Stimulated activated naive B cell treated with anti-CD40 and anti-IgM and Interleukin-4, amounts not matched to agents 10 μg/mL and 1 μg/mL and 100 μg/mL, for 72 hours (primary cell): ENCODE results near the gene ADTRP.

Experiments used
- ATAC-seq, 2 donors: fragments of 150-1000 bp; cut with Tn5 transposase; replicated peaks; 2 replicates each; pipeline ENCODE4 v1.10.0; 2021; ENCODE audit warnings: moderate library complexity in 1 of 2
- DNase-seq: peaks from one replicate; pipeline ENCODE4 v3.0.0; 2021
- H3K27ac Mint-ChIP-seq: one replicate; pipeline ENCODE4 v1.8.0; 2022; ENCODE audit warnings: mild to moderate bottlenecking, mixed read lengths
- H3K27me3 Mint-ChIP-seq, 2 donors: one replicate each; pipeline ENCODE4 v1.8.0; 2022; ENCODE audit warnings: mixed read lengths in 2 of 2
- H3K36me3 Mint-ChIP-seq, 2 donors: one replicate each; pipeline ENCODE4 v1.8.0; 2022; ENCODE audit warnings: mixed read lengths in 2 of 2, mild to moderate bottlenecking in 1 of 2
- H3K4me1 Mint-ChIP-seq, 2 donors: one replicate each; pipeline ENCODE4 v1.8.0; 2022; ENCODE audit warnings: mixed read lengths in 2 of 2, mild to moderate bottlenecking in 1 of 2
- H3K4me3 Mint-ChIP-seq, 2 donors: one replicate each; pipeline ENCODE4 v1.8.0; 2022; ENCODE audit warnings: mild to moderate bottlenecking in 2 of 2, mixed read lengths in 2 of 2, moderate library complexity in 1 of 2
- H3K9me3 Mint-ChIP-seq, 2 donors: one replicate each; pipeline ENCODE4 v1.8.0; 2022; ENCODE audit warnings: mixed read lengths in 2 of 2, mild to moderate bottlenecking in 1 of 2

ADTRP gene

DNA sequence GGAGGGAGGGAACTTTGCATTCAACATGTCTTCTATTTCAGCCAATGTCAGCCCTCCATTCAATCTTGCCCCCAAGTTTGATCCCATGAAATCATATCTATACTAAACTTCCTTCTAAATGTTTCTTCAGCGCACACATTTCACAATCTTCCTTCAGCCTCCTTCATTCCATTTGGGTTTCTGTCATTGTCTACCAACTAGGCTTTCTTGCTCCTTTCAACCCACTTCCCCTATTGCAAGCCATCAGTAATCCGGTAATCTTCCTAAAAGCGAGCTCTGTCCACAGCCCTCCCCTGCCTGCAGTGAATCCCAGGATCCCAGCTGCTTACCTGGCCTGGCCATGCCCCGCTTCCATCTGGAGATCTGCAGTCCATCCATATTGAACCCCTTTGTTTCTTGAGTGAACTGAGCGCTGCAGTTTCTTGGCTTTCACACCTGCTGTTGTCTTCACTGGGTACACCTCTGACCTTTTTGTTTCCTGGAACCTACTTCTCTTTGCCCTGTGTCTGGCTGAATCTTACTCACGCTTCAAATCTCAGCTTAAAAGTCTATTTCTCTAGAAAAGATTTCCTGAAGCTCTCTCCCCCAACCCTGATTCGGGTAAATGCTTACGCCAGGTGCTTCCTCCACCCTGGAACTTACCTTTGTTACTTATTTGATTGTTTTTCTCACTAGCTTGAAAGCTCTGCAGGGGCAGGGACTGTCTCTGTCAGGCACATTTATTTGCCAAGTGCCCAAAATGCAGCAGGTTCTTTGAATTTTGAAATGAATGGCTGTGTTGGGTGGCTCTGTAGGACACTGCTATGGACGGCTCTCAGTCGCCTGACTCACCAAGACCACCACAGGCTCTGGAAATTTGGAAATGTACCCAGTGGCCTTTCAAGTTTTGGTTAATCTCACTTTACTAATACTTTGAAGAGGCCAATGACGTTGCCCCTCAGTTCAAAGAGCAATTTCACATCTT is 50.3 kb downstream of the ADTRP start:
- ATAC-seq = peak; percentile 39 to 54
- Mint-ChIP-seq H3K4me1 (peaks cover 60 to 93% of the 10 kb centered on the region in 2 donors), H3K27ac (peak overlapping the region; percentile 92)

DNA sequence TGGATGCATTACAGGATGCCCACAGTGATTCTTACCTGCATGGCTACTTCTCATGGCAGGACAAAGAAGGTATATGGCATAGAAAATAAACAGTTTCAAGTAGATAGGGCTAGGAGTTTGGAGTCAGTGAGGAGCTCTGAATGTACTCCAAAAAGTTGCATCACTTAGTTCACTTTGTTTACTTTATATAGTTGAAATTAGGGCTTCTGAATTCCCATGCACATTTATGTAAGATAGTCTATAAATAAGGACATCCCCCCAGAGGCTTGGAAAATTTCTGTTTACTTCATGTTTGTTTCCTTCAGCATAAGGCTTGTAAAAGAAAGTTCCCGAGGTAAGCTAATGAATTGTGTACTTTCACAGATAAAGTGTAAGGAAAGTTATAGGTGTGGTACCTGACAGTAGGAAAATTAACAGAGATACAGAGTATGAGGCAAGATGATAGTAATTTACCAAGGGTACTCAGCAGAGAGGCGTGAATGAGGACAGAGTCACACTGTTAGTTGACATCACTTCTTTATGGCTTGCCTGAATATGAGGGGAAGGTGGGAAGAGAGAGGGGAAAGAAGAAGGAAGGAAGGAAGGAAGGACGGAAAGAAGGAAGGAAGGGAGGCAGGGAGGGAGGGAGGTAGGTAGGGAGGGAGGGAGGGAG is 51.1 kb downstream of the ADTRP start:
- DNase-seq (no peak), ATAC-seq (no peak)
- Mint-ChIP-seq H3K36me3 (peaks cover 36 to 42% of the 10 kb centered on the region in 2 donors), H3K4me3 (peak overlapping the region; percentile 86 to 91), H3K27me3 (no peaks in the 10 kb centered on the region), H3K27ac (peak overlapping the region; percentile 48), H3K4me1 (peaks cover 60 to 93% of the 10 kb centered on the region in 2 donors), H3K9me3 (peaks cover 0 to 5% of the 10 kb centered on the region in 2 donors)

More for the DNA sequence above, 50.3 kb downstream of the ADTRP start:
- peaks cover 0 to 5% of the 10 kb centered on the region in 2 donors for H3K9me3 Mint-ChIP-seq
- peaks cover 28 to 35% of the 10 kb centered on the region in 2 donors for H3K36me3 Mint-ChIP-seq
- DNase-seq = peak; percentile 46
- peak overlapping the region; percentile 86 to 91 for H3K4me3 Mint-ChIP-seq
- H3K27me3 Mint-ChIP-seq = no peaks in the 10 kb centered on the region

DNA sequence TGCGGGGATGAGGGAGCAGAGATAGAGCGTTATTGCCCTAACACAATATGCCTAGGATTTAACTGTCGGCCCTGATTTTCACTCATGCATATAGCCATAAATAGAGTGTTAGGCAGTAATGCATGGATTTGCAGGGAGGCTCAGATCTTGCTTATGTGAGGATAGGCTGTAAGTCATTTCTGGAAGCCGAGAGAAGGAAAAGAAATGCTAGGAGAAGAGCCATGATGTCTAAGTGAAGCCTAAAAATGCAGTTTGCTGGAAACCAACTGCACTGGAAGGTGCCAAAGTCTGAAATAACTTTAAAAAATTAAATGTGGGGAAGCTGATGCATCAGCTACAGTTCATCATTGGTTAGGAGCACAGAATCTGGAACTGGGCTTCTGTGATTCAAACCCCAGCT is 54.3 kb downstream of the ADTRP start:
- H3K4me3 Mint-ChIP-seq = peak overlapping the region; percentile 47 to 76
- peaks cover 57 to 61% of the 10 kb centered on the region in 2 donors for H3K36me3 Mint-ChIP-seq
- no peak overlapping the region for H3K27ac Mint-ChIP-seq
- peaks cover 59 to 82% of the 10 kb centered on the region in 2 donors for H3K4me1 Mint-ChIP-seq
- DNase-seq (no peak), ATAC-seq (no peak)
- H3K9me3 Mint-ChIP-seq = peaks cover 0 to 12% of the 10 kb centered on the region in 2 donors
- no peaks in the 10 kb centered on the region for H3K27me3 Mint-ChIP-seq

DNA sequence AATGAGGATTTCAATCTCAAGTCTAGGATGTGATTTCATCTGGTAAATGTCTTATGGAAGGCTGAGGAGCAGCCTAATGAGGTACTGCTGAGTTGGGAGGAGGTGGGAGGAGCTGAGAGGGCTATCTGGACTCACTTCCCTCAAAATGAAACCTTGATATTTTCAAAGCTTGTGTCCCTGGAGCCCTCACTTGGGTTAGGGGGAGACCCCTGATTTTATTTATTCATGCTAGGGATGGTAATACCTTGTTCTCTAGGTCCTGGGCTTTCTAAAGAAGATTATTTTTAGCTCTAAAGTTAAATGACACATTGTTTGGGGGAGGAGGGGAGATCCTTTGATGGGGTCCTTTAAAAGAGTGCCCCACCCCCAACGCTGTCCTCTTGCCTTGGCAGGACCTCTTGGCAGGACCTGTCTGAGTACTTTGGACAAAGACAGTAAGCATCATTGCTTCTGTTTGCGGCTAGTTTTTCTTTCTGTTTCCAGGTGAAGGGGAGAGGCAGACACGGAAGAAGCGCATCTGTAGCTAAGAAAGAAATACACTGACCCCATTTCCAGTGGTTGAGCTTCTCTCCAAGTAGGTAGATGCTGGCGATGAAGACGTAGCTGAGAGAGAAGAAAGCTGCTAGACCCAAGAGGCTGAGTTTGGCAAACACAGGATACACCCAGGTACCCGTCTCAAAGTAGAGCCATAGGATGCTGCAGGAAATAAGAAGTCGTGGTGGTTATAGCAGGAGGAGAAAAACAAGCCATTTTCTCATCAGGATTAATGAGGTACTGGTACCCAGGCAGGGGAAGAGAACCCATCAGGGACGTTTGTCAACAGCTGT is 55.6 kb downstream of the ADTRP start:
- H3K27me3 Mint-ChIP-seq = no peaks in the 10 kb centered on the region
- peaks cover 65 to 67% of the 10 kb centered on the region in 2 donors for H3K36me3 Mint-ChIP-seq
- H3K4me3 Mint-ChIP-seq = peak overlapping the region; percentile 71 to 76
- peaks cover 0 to 12% of the 10 kb centered on the region in 2 donors for H3K9me3 Mint-ChIP-seq
- H3K4me1 Mint-ChIP-seq = peaks cover 49 to 80% of the 10 kb centered on the region in 2 donors
- ATAC-seq (peak; percentile 90 to 92), DNase-seq (peak; percentile 52)
- H3K27ac Mint-ChIP-seq = peak overlapping the region; percentile 91

DNA sequence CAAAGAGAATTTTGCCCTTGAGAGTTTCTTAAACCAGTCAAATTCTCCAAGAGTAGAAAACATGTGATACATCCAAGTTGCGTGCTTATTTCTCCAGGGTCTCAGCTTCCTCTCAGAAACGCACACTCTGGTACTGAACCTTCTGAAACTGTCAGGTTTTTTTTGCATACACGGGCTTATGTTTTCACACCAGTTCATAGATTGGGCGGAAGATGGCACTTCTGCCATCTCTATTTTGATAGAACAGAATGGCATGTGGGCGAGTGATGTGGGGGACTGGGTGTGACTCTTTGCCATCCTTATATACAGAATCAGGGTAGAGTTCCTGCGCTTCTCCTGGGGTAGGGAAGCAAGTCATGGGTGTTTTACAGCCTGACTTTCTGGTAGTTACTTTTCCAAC is 56.4 kb downstream of the ADTRP start:
- DNase-seq (no peak), ATAC-seq (peak; percentile 5 to 7)
- Mint-ChIP-seq H3K4me1 (peaks cover 47 to 79% of the 10 kb centered on the region in 2 donors), H3K4me3 (peak overlapping the region; percentile 32 to 76), H3K36me3 (peaks cover 66 to 70% of the 10 kb centered on the region in 2 donors), H3K9me3 (peaks cover 0 to 14% of the 10 kb centered on the region in 2 donors), H3K27me3 (no peaks in the 10 kb centered on the region), H3K27ac (no peak overlapping the region)

DNA sequence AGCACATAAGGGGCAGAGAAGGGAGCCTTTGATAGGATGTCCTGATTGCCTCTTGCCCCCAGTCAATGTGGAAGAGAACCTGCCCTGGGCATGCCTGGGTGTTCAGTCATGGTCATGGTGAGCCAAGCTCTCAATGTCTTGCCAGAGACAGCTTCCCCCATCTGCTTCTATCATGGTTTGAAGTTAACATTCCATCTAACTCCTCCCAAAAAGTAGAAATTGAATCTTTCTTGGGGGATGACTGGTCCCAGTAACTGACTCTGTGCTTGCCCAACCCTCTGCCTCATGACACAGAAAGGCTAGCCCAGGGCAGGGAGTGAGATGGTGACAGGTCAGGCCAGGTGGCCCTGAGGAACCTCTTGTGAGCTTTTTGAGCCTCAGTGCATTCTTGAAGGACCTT is 60.1 kb downstream of the ADTRP start:
- no peak for ATAC-seq
- Mint-ChIP-seq H3K4me1 (peaks cover 45 to 78% of the 10 kb centered on the region in 2 donors), H3K27me3 (no peaks in the 10 kb centered on the region), H3K4me3 (no peak overlapping the region), H3K9me3 (peaks cover 0 to 8% of the 10 kb centered on the region in 2 donors), H3K27ac (no peak overlapping the region), H3K36me3 (peaks cover 53 to 56% of the 10 kb centered on the region in 2 donors)
- DNase-seq = no peak

DNA sequence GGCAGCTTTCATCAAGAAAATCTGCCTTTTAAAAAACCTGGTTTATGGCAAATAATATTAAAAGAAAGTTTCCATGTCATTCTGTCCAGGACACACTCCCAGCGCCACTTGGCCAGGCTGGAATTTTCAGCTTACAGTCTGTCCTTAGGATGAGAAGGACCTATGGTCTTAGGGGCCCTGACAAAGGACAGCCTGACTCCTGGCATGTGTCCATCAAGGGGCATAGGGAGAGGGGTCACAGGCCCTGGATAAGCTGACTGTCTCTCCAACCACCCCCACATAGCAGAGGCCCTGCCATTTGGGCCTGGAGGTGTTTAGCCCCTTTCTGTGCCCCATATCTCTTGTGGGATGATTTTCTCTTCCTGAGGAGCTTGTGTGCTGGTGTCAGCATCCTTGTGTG is 60.6 kb downstream of the ADTRP start:
- no peak for DNase-seq
- Mint-ChIP-seq H3K9me3 (peaks cover 0 to 8% of the 10 kb centered on the region in 2 donors), H3K36me3 (peaks cover 50 to 51% of the 10 kb centered on the region in 2 donors), H3K4me1 (peaks cover 45 to 78% of the 10 kb centered on the region in 2 donors), H3K27me3 (no peaks in the 10 kb centered on the region), H3K4me3 (no peak overlapping the region), H3K27ac (no peak overlapping the region)
- no peak for ATAC-seq

DNA sequence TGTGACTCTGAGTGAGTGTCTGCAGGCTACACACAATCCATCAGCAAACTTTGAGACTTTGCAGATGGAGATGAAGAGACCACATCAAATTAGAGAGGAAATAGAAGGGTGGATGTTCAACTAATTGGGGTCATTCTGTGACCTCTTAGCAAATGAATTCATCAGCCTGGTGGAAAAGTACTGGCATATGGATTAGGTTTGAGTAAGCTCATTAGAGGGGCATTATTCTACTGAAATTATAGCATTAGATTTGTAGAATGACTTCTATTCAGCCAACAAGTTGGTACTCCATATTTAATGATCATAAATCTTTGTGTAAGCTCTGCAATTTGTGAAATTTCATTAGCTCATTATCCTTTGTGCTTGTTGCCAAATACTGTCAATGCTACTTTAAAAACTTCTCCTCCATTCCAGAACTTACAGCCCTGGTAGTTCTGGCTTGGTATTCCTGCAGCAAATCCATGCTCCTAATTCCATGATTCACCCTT is 63.8 kb downstream of the ADTRP start:
- H3K27me3 Mint-ChIP-seq = no peaks in the 10 kb centered on the region
- H3K36me3 Mint-ChIP-seq = peaks cover 50 to 56% of the 10 kb centered on the region in 2 donors
- peaks cover 59 to 88% of the 10 kb centered on the region in 2 donors for H3K4me1 Mint-ChIP-seq
- H3K27ac Mint-ChIP-seq = peak overlapping the region; percentile 88
- H3K9me3 Mint-ChIP-seq = peaks cover 0 to 2% of the 10 kb centered on the region in 2 donors
- no peak for ATAC-seq
- DNase-seq = no peak
- peak overlapping the region in 1 of 2 donors; percentile 36 for H3K4me3 Mint-ChIP-seq

DNA sequence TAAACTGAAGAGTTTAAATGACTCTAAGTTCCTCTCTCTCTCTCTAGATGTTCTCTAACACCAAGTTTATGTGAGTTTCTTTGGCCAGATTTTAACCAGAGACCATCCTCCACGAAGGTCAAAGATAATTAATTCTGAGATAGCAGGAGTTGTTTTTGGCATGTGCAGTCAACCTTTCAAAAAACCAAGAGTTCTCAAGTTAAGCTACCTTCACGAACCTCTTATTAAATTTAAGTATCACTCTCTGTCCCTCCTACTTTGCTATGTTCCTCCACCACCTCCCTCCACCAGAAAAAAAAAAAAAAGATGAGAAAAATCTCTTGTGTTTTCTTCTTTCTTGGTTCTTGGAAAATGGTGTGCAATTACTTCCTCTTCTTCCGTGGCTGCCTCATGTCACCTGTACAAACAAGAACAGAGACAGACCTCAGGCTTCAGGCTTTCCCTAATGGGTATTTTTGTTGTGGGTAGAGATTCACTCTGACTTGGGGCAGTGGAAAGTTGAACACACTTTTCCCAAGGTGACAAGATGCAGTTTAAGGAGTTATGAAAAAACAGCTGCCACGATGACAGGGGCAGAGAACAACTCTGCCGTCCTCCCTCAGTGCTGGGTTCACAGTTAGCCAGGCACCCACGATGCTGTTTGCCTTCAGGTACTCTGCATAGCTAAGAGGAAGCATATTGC is 64.3 kb downstream of the ADTRP start:
- peaks cover 57 to 83% of the 10 kb centered on the region in 2 donors for H3K4me1 Mint-ChIP-seq
- peak; percentile 63 for DNase-seq
- H3K4me3 Mint-ChIP-seq = peak overlapping the region; percentile 10 to 36
- peaks cover 0 to 2% of the 10 kb centered on the region in 2 donors for H3K9me3 Mint-ChIP-seq
- peak; percentile 78 to 84 for ATAC-seq
- H3K27me3 Mint-ChIP-seq = no peaks in the 10 kb centered on the region
- H3K36me3 Mint-ChIP-seq = peaks cover 48 to 52% of the 10 kb centered on the region in 2 donors
- H3K27ac Mint-ChIP-seq = peak overlapping the region; percentile 88

DNA sequence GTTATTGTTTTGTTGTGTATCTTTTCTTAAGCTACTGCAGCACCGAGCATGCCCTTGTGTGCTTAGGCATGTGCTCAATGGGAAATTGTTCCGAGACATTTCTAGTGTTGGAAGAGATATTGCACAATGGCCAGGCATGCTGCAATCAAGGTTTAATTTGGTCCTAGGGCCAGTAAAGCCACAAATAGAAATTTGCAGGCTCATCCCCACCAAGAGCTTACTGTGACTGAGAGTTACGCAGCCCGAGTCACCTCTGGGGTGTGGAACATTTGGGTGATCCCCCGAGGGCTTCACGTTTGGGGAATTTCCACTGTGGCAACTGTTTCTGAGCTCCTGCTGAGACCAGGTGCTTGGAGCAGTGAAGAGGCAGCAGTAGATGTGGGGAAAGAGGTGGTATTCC is 65.8 kb downstream of the ADTRP start:
- Mint-ChIP-seq H3K27ac (peak overlapping the region; percentile 90), H3K27me3 (no peaks in the 10 kb centered on the region), H3K4me3 (peak overlapping the region; percentile 30 to 36), H3K4me1 (peaks cover 54 to 80% of the 10 kb centered on the region in 2 donors), H3K36me3 (peaks cover 41 to 45% of the 10 kb centered on the region in 2 donors), H3K9me3 (peaks cover 0 to 5% of the 10 kb centered on the region in 2 donors)
- ATAC-seq (peak in 1 of 2 donors; percentile 14), DNase-seq (peak; percentile 57)

DNA sequence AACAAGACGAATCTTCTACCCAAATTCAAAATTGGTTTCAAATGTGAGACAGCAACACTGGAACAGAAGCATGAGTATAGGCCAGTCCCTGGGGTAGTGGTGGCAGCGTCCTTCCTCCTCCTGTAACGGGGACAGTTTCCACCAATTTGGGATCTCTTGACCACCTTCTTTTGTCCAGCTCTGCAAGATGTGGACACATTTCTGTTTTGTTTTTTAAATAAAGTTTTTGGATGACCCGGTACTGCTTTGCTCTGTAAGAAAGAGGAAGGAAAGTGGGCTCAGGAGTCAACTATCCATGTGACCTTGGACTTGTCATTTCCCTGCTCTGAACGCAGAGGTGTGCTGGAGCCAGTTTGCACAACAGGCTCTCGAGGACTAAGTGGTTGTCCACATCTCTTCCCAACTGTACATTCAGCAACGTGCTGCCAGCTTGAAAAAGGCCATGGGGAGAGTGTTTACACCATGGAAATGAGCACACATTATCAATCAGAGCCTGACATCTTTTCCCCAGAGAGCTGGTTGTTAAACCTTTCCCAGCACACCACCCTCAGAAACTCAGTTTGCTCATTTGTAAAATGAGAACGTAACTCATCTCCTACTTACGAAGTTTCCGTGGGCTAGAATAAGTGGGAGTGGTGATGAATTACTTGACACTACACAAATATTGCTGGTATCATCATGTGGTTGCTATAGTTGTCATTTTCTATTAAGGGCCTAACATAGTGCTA is 66.5 kb downstream of the ADTRP start:
- peak overlapping the region; percentile 30 to 36 for H3K4me3 Mint-ChIP-seq
- H3K4me1 Mint-ChIP-seq = peaks cover 52 to 74% of the 10 kb centered on the region in 2 donors
- ATAC-seq = no peak
- H3K27me3 Mint-ChIP-seq = no peaks in the 10 kb centered on the region
- peaks cover 0 to 3% of the 10 kb centered on the region in 2 donors for H3K9me3 Mint-ChIP-seq
- H3K27ac Mint-ChIP-seq = peak overlapping the region; percentile 90
- peaks cover 35 to 40% of the 10 kb centered on the region in 2 donors for H3K36me3 Mint-ChIP-seq
- no peak for DNase-seq
